Karpas-422 (cell line): ENCODE measurements around the gene CCDC110. TPM values are rescaled to one million over a fixed set of nuclear protein-coding genes. Genes with fewer than 3 reads are reported as not detected.
A peak's percentile ranks its signal among the peaks of the same experiment; 100 is the strongest.

Experiments
- DNase-seq: peaks from one replicate; pipeline ENCODE4 v3.0.0-alpha.2; 2015
- H2AFZ ChIP-seq: fragments of 200-600 bp; sonication (generic); 2 replicates; pipeline ENCODE4 v1.6.1; 2014; ENCODE audit warnings: antibody characterized with exemption, low read length, mixed read lengths
- H3K27ac ChIP-seq: fragments of 200-600 bp; sonication (generic); 2 replicates; pipeline ENCODE4 v1.5.1; 2014; ENCODE audit warnings: mild to moderate bottlenecking, low read length, moderate library complexity
- H3K27me3 ChIP-seq: fragments of 200-600 bp; sonication (generic); 2 replicates; pipeline ENCODE4 v1.6.1; 2014; ENCODE audit warnings: low read length, mixed read lengths
- H3K36me3 ChIP-seq: fragments of 200-600 bp; sonication (generic); 2 replicates; pipeline ENCODE4 v1.6.1; 2014; ENCODE audit warnings: low read length, mixed read lengths; ENCODE audit not compliant: insufficient read depth
- H3K4me1 ChIP-seq: fragments of 200-600 bp; sonication (generic); 2 replicates; pipeline ENCODE4 v1.6.1; 2014; ENCODE audit warnings: mild to moderate bottlenecking, low read length, mixed read lengths
- H3K4me2 ChIP-seq: fragments of 200-600 bp; sonication (generic); 2 replicates; pipeline ENCODE4 v1.6.1; 2014; ENCODE audit warnings: low read length, low read depth, mild to moderate bottlenecking; ENCODE audit not compliant: poor library complexity, severe bottlenecking
- H3K4me3 ChIP-seq: fragments of 200-600 bp; sonication (generic); 2 replicates; pipeline ENCODE4 v1.5.1; 2014; ENCODE audit warnings: mild to moderate bottlenecking, antibody characterized with exemption, low read length, mixed read lengths
- H3K79me2 ChIP-seq: fragments of 200-600 bp; sonication (generic); 2 replicates; pipeline ENCODE4 v1.6.1; 2014; ENCODE audit warnings: mild to moderate bottlenecking, low read length, mixed read lengths
- H3K9ac ChIP-seq: fragments of 200-600 bp; sonication (generic); 2 replicates; pipeline ENCODE4 v1.6.0; 2014; ENCODE audit warnings: low read length
- H3K9me2 ChIP-seq: fragments of 200-600 bp; sonication (generic), shearing (Covaris generic); replicated peaks from 2 replicates; pipeline ENCODE4 v1.6.0; 2014; ENCODE audit warnings: mild to moderate bottlenecking, low read length, moderate library complexity; ENCODE audit not compliant: insufficient read depth
- H3K9me3 ChIP-seq: fragments of 300-700, 200-600 bp; sonication (generic); 2 replicates; pipeline ENCODE4 v1.6.1; 2014; ENCODE audit warnings: low read length, mixed read lengths
- H4K20me1 ChIP-seq: fragments of 200-600 bp; sonication (generic); 2 replicates; pipeline ENCODE4 v1.6.1; 2014; ENCODE audit warnings: mild to moderate bottlenecking, antibody characterized with exemption, low read length, low read depth; ENCODE audit not compliant: insufficient read depth
- total RNA-seq: library from RNA; depleted of rRNA; stranded (reverse); fragments of >200 nt; shearing (Covaris generic); gene quantifications from 2 replicates; pipeline ENCODE4 v1.2.3, GENCODE V29; 2014; ENCODE audit warnings: low replicate concordance

CCDC110 gene
- total RNA-seq, 1 experiment from 2014 or later = 2.2 TPM

DNA sequence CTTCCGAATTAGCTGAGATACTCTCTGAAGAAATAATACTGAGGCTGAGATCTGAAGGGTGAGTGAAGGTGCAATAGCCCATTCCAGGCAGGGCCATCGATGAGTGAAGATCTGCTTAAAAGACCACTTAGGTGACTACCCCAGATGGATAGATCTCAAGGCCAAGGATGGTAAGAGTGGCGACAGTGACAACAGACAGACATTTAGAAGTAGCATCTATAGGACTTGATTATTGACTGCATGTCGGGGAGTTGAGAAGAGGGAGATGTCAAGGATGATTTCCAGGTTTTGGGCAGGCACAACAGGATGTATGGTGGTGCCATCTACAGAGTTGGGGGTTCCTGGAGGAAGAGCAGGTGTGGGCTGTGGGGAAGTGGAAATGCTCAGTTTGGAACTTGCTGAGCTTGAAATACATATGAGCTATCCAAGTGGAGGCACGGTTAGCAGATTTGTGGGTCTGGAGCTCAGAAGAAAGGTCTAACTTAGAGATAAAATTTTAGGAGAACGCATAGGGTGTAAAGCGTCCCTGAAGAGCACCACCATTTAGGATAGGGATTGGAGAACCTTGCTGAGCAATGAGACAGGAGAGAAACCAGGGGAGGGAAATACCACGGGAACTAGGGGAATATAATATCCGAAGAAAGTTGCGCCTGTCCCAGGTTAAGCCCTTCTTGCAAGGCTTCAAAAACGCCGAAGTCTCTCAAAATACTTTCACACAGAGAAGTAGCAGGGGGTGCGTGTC, 46.5 kb downstream of the CCDC110 start:
- H3K9me2 ChIP-seq = no peaks in the 10 kb centered on the region
- H3K4me1 ChIP-seq = peaks cover 11% of the 10 kb centered on the region
- H3K27ac ChIP-seq = no peak overlapping the region
- no peaks in the 10 kb centered on the region for H4K20me1 ChIP-seq
- no peaks in the 10 kb centered on the region for H3K27me3 ChIP-seq
- peaks cover 10% of the 10 kb centered on the region; the same call in 1 of the 2 replicates for H3K79me2 ChIP-seq
- H3K36me3 ChIP-seq = no peaks in the 10 kb centered on the region
- peak overlapping the region; percentile 75; the same call in 1 of the 2 replicates for H2AFZ ChIP-seq
- peak; percentile 41 for DNase-seq
- H3K4me3 ChIP-seq = peak overlapping the region; percentile 84
- peak overlapping the region; percentile 79 for H3K4me2 ChIP-seq
- no peaks in the 10 kb centered on the region for H3K9me3 ChIP-seq
- H3K9ac ChIP-seq = peak overlapping the region; percentile 75

DNA sequence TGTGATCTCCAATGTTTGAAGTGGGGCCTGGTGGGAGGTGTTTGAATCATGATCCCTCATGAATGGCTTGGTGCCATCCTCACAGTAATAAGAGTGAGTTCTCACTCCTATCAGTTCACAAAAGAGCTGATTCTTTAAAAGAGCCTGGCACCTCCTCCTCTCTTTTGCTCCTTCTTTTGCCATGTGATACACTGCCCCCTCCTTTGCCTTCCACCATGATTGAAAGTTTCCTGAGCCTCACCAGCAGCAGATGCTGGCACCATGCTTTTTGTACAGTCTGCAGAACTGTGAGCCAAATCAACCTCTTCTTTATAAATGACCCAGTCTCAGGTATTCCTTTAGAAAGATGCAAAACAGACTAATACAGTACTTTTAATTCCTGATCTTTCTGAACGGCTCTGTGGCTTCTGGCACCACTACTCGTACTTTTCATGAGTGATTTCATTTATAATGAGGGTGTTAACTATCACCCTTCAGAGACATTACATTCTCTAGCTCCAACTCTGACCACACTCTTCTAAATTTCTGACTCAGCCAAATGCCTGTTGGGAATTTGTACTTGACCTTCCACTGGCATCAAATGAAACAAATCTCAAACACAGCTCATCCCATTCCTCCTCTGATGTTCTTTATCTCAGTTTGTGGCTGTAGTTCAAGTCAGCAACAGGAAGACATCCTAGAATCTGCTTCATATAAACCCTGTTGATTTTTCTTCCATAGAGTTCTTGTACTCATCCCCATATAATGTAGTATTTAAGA, 50.0 kb downstream of the CCDC110 start:
- DNase-seq = no peak
- no peaks in the 10 kb centered on the region for H3K27me3 ChIP-seq

DNA sequence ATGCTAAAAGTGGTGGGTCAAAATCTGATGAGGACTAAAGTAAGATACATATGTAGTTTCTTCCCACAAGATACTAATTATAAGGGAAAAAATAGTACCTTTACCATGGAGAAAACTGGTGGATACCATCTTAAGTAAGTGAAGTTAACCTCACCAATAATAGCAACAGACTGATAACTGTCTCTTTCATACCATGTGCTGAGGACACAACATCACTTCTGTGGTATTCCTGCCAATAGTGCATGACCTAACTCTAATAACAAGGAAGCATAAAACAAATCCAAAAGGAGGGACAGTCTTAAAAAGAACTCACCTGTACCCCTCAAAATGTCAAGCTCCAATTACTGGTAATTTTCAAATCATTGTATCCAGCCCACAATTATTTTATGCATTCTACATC, 54.6 kb downstream of the CCDC110 start:
- no peak overlapping the region for H2AFZ ChIP-seq
- no peaks in the 10 kb centered on the region for H3K27me3 ChIP-seq
- no peak overlapping the region for H3K4me3 ChIP-seq
- H3K4me2 ChIP-seq = no peak overlapping the region
- no peaks in the 10 kb centered on the region for H3K36me3 ChIP-seq
- H3K9me3 ChIP-seq = no peaks in the 10 kb centered on the region
- no peaks in the 10 kb centered on the region for H4K20me1 ChIP-seq
- no peak overlapping the region for H3K9ac ChIP-seq
- DNase-seq = no peak
- H3K79me2 ChIP-seq = no peaks in the 10 kb centered on the region
- H3K9me2 ChIP-seq = no peaks in the 10 kb centered on the region
- H3K27ac ChIP-seq = no peak overlapping the region
- H3K4me1 ChIP-seq = no peaks in the 10 kb centered on the region

More for the DNA sequence above, 50.0 kb downstream of the CCDC110 start:
- Histone ChIP-seq H3K9me2 (no peaks in the 10 kb centered on the region), H2AFZ (no peak overlapping the region), H3K4me3 (no peak overlapping the region), H3K4me2 (no peak overlapping the region), H3K27ac (no peak overlapping the region), H3K9me3 (no peaks in the 10 kb centered on the region), H3K4me1 (peaks cover 11% of the 10 kb centered on the region), H3K9ac (no peak overlapping the region), H3K36me3 (no peaks in the 10 kb centered on the region), H4K20me1 (no peaks in the 10 kb centered on the region), H3K79me2 (peaks cover 10% of the 10 kb centered on the region; the same call in 1 of the 2 replicates)

DNA sequence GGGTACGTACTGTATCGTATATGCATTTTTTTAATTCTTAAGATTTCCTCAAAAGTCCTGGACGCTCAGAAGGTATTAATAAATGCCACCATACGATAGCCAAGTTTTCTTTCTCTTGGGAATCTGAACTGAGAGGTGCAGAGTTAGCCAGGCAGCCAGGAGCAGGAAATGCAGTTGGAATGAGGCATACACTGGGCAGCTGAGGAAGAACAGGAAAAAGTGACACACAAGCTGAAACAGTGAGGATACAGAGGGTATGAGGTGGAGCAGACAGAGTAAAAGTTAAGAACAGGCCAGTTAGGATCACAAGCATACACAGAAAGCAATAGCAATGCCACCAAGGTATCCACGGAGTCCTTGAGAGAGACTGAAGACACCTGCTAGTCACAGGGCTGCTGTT, 59.1 kb downstream of the CCDC110 start:
- H3K36me3 ChIP-seq = no peaks in the 10 kb centered on the region
- H3K9ac ChIP-seq = no peak overlapping the region
- no peaks in the 10 kb centered on the region for H3K9me3 ChIP-seq
- H3K4me3 ChIP-seq = no peak overlapping the region
- H2AFZ ChIP-seq = no peak overlapping the region
- H3K4me1 ChIP-seq = no peaks in the 10 kb centered on the region
- no peak for DNase-seq
- H3K27ac ChIP-seq = no peak overlapping the region
- H3K27me3 ChIP-seq = no peaks in the 10 kb centered on the region
- H3K79me2 ChIP-seq = no peaks in the 10 kb centered on the region
- no peaks in the 10 kb centered on the region for H3K9me2 ChIP-seq
- H4K20me1 ChIP-seq = no peaks in the 10 kb centered on the region
- H3K4me2 ChIP-seq = no peak overlapping the region

DNA sequence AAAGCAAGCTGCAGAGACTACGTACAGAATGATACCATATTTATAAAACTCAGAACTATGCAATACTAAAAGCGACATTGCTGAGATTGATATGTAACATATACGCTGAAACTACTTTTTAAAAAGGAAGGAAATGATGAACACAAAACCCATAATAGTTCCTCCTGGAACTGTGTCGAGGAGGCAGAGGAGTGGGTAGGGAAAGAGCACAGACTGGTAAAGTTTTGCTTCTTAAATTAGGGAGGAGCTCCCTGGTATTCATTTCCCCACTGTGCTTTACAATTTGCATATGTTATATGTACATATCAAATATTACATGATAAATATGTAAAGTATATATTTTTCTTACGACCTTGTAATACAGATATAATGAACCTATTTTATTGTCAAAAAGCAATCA, 59.7 kb downstream of the CCDC110 start:
- H3K36me3 ChIP-seq = no peaks in the 10 kb centered on the region

DNA sequence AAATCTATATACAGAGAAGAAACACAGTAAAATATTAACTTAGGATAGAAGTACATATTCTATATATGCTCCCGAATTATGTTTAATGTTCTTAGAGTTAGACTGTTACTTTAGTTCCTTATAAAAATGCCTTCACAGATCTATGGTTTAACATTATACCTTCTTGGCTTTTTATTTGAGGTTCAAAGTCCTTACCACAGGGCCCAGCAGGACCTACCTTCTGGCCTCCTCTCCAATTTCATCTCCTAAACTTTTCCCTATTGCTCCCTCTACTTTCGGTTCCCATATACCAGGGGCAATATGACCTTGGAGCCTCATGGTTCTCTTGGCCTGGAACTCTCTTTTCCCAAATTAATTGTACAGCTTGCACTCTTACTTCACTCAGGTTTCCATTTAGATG, 63.1 kb downstream of the CCDC110 start:
- Histone ChIP-seq H3K4me1 (peaks cover 11% of the 10 kb centered on the region), H3K9ac (no peak overlapping the region), H3K79me2 (no peaks in the 10 kb centered on the region), H3K27ac (no peak overlapping the region), H3K4me3 (no peak overlapping the region), H3K9me2 (no peaks in the 10 kb centered on the region), H4K20me1 (no peaks in the 10 kb centered on the region), H2AFZ (no peak overlapping the region), H3K9me3 (no peaks in the 10 kb centered on the region), H3K27me3 (no peaks in the 10 kb centered on the region), H3K4me2 (no peak overlapping the region), H3K36me3 (no peaks in the 10 kb centered on the region)
- no peak for DNase-seq

More for the DNA sequence above, 59.7 kb downstream of the CCDC110 start:
- Histone ChIP-seq H3K4me2 (no peak overlapping the region), H3K79me2 (no peaks in the 10 kb centered on the region), H3K27ac (no peak overlapping the region), H3K9ac (no peak overlapping the region), H2AFZ (no peak overlapping the region), H3K9me3 (no peaks in the 10 kb centered on the region), H3K4me1 (no peaks in the 10 kb centered on the region), H3K4me3 (no peak overlapping the region), H3K9me2 (no peaks in the 10 kb centered on the region), H3K27me3 (no peaks in the 10 kb centered on the region), H4K20me1 (no peaks in the 10 kb centered on the region)
- DNase-seq = no peak

DNA sequence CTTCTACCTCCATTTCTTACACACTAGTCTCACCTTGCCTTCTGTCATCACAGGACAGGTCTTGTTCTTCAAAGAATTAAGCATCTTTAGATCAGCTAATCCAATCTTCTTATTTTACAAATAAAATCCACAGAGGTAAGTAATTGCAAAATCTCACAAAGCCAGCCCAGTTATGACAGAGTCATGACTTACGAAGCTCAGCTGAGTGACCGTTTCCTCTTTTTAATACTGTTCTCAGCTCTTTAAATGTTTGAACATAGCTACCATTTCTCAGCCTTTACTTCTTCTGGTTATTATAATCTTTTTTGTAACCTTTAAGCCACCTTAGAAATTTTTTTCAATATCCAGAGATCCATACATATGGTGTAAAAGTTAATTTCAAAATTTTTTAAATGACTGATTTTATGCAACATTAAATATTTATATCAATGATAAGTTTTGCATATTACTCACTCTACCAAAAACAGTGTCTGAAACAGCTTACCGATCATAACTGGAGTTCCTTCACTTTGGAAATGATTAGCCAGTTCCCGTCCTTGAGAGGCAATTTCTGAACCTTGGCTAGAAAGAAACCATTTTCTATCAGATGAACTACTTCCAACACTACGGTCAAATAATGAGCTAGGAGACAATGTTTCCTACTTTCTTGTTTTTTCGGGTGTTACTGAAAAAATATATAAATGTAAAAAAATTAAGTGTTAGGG, 66.1 kb downstream of the CCDC110 start:
- DNase-seq = no peak
- peak overlapping the region; percentile 53 for H3K27ac ChIP-seq
- no peak overlapping the region for H2AFZ ChIP-seq
- H3K9ac ChIP-seq = no peak overlapping the region
- H3K9me3 ChIP-seq = no peaks in the 10 kb centered on the region
- no peak overlapping the region for H3K4me3 ChIP-seq
- no peaks in the 10 kb centered on the region for H3K79me2 ChIP-seq
- H3K9me2 ChIP-seq = no peaks in the 10 kb centered on the region
- no peak overlapping the region for H3K4me2 ChIP-seq
- no peaks in the 10 kb centered on the region for H3K36me3 ChIP-seq
- no peaks in the 10 kb centered on the region for H3K27me3 ChIP-seq
- H4K20me1 ChIP-seq = no peaks in the 10 kb centered on the region
- peaks cover 11% of the 10 kb centered on the region for H3K4me1 ChIP-seq

DNA sequence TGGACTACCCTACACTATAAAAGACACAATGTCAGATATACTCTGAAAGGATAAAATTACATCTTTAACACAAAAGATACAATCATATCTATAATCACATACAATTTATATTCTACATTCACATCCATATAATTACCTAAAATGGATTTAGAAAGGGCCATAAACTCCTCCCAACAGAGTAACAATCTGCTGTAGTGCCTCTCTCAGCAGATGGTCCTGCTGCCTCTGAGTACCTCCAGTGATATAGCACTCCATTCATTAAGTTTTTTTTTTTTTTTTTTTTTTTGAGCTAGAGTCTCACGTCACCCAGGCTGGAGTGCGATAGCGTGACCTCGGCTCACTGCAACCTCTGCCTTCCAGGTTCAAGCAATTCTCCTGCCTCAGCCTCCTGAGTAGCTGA, 67.5 kb downstream of the CCDC110 start:
- Histone ChIP-seq H3K9ac (no peak overlapping the region), H3K9me3 (no peaks in the 10 kb centered on the region), H3K36me3 (peaks cover 5% of the 10 kb centered on the region; the same call in 1 of the 2 replicates), H2AFZ (no peak overlapping the region), H4K20me1 (no peaks in the 10 kb centered on the region), H3K27me3 (no peaks in the 10 kb centered on the region), H3K4me3 (no peak overlapping the region), H3K4me2 (no peak overlapping the region), H3K27ac (no peak overlapping the region), H3K9me2 (no peaks in the 10 kb centered on the region), H3K4me1 (peaks cover 14% of the 10 kb centered on the region), H3K79me2 (no peaks in the 10 kb centered on the region)
- DNase-seq = no peak
